Common myeloid progenitor, CD34-positive (primary cell): Measurements from ENCODE around the gene ANGPTL8.

Source experiments
- CTCF ChIA-PET: fragments of 350-600 bp; sonication (Branson Sonifier 250); formaldehyde crosslinking; loops from one replicate; lab custom pipeline; 2021; ENCODE audit warnings: antibody characterized with exemption; lab: Charles Lee
- POLR2A ChIA-PET: fragments of 350-600 bp; sonication (Branson Sonifier 250); formaldehyde crosslinking; loops from one replicate; lab custom pipeline; 2021; ENCODE audit warnings: antibody characterized with exemption; lab: Charles Lee
- DNase-seq, 3 donors: peaks; one replicate each; pipeline versions ENCODE4 v3.0.0 to v3.0.0-alpha.2; 2013
- H3K27ac ChIP-seq, 2 experiments: 1 replicate in 1 of 2; 2 replicates in 1 of 2; pipeline ENCODE4 v1.7.0; 2013; ENCODE audit warnings: inconsistent platforms in 2 of 2, low read length in 2 of 2, mild to moderate bottlenecking in 2 of 2, low read depth in 1 of 2, moderate library complexity in 1 of 2; ENCODE audit not compliant: severe bottlenecking in 2 of 2, insufficient read depth in 1 of 2, poor library complexity in 1 of 2
- H3K27me3 ChIP-seq, 5 experiments: replicated peaks in 2 of 5; 1 replicate in 3 of 5; 2 replicates in 2 of 5; pipeline versions ENCODE4 v1.6.1 to v1.7.0; 2013; ENCODE audit warnings: low read length in 4 of 5, mild to moderate bottlenecking in 2 of 5, moderate library complexity in 2 of 5, inconsistent platforms in 1 of 5; ENCODE audit not compliant: insufficient read depth in 5 of 5, control insufficient read depth in 4 of 5
- H3K36me3 ChIP-seq, 4 experiments: 1 replicate in 2 of 4; 2 replicates in 2 of 4; pipeline versions ENCODE4 v1.6.1 to v1.7.0; 2013; ENCODE audit warnings: low read length in 3 of 4, control low read depth in 1 of 4, mild to moderate bottlenecking in 1 of 4; ENCODE audit not compliant: control insufficient read depth in 4 of 4, insufficient read depth in 4 of 4
- H3K4me1 ChIP-seq, 4 experiments: 1 replicate in 3 of 4; 2 replicates in 1 of 4; pipeline versions ENCODE4 v1.6.1 to v1.7.1; 2013; ENCODE audit warnings: low read length in 3 of 4, mild to moderate bottlenecking in 3 of 4, control low read depth in 1 of 4, inconsistent platforms in 1 of 4, moderate library complexity in 1 of 4; ENCODE audit not compliant: control insufficient read depth in 4 of 4, insufficient read depth in 4 of 4; ENCODE audit errors: control extremely low read depth in 1 of 4
- H3K4me3 ChIP-seq, 7 experiments: 1 replicate in 4 of 7; 2 replicates in 3 of 7; pipeline versions ENCODE4 v1.5.1 to v1.7.0; 2013; ENCODE audit warnings: mild to moderate bottlenecking in 7 of 7, low read length in 6 of 7, moderate library complexity in 6 of 7, inconsistent platforms in 2 of 7, low read depth in 2 of 7, control low read depth in 1 of 7; ENCODE audit not compliant: insufficient read depth in 4 of 7, control insufficient read depth in 1 of 7; ENCODE audit errors: extremely low read depth in 1 of 7
- H3K9me3 ChIP-seq, 5 experiments: 1 replicate in 4 of 5; 2 replicates in 1 of 5; pipeline versions ENCODE4 v1.6.1 to v1.7.1; 2013; ENCODE audit warnings: low read length in 4 of 5, mild to moderate bottlenecking in 2 of 5, inconsistent platforms in 1 of 5, low read depth in 1 of 5, moderate library complexity in 1 of 5; ENCODE audit not compliant: control insufficient read depth in 4 of 5, insufficient read depth in 2 of 5; ENCODE audit errors: control extremely low read depth in 1 of 5
- WGBS: methylation state at CpG from one replicate; pipeline ENCODE4 v1.1.5; 2013; ENCODE audit not compliant: insufficient coverage; 5-methylcytosine and 5-hydroxymethylcytosine counted together

ANGPTL8 gene

GRCh38 chr19:11257846-11258380 lies 18.5 kb downstream of the ANGPTL8 start:
- no peak overlapping the region for H3K4me3 ChIP-seq
- peaks cover 0 to 12% (median 6%) of the 10 kb centered on the region in 4 experiments for H3K4me1 ChIP-seq
- H3K9me3 ChIP-seq: no peaks in the 10 kb centered on the region
- POLR2A ChIA-PET: no interaction called here
- H3K27ac ChIP-seq: no peak overlapping the region
- H3K27me3 ChIP-seq: peaks cover 0 to 16% (median 10%) of the 10 kb centered on the region in 5 experiments
- CTCF ChIA-PET: no interaction called here
- no peak for DNase-seq
- WGBS: 100% methylated on average over 1 of the region's 3 CpGs
- H3K36me3 ChIP-seq: no peaks in the 10 kb centered on the region

- Histone ChIP-seq H3K9me3 (no peaks in the 10 kb centered on the region), H3K27ac (no peak overlapping the region), H3K4me1 (peaks cover 0 to 12% (median 7%) of the 10 kb centered on the region in 4 experiments), H3K4me3 (no peak overlapping the region), H3K36me3 (no peaks in the 10 kb centered on the region), H3K27me3 (peaks cover 0 to 23% (median 17%) of the 10 kb centered on the region in 5 experiments)
- WGBS: 91% methylated on average over 5 of the region's 5 CpGs
- ChIA-PET POLR2A (no interaction called here), CTCF (interaction anchor here (1.0 to 1.5 kb wide), 2 partner anchors 9 to 17 kb away, joined by 3 read pairs; no protein-coding TSS in a partner anchor)
- DNase-seq: no peak
Observed at GRCh38 chr19:11260996-11261395, 21.6 kb downstream of the ANGPTL8 start.

- Histone ChIP-seq H3K36me3 (no peaks in the 10 kb centered on the region), H3K4me3 (peak overlapping the region in 5 of 7 experiments; percentile 23 to 72 (median 57)), H3K27me3 (peaks cover 0 to 21% (median 18%) of the 10 kb centered on the region in 5 experiments), H3K9me3 (no peaks in the 10 kb centered on the region), H3K4me1 (peaks cover 0 to 9% (median 6%) of the 10 kb centered on the region in 4 experiments), H3K27ac (no peak overlapping the region)
- DNase-seq: no peak
- ChIA-PET POLR2A (no interaction called here), CTCF (interaction anchor here (1.5 kb wide), 1 partner anchor 9 kb away, joined by 3 read pairs; no protein-coding TSS in a partner anchor)
- 51% methylated on average over 10 of the region's 18 CpGs for WGBS
Observed at GRCh38 chr19:11261431-11261970, 22.1 kb downstream of the ANGPTL8 start.

- no peaks in the 10 kb centered on the region for H3K9me3 ChIP-seq
- H3K27me3 ChIP-seq: peaks cover 0 to 21% (median 18%) of the 10 kb centered on the region in 5 experiments
- ChIA-PET CTCF (interaction anchor here (1.5 kb wide), 1 partner anchor 10 kb away, joined by 3 read pairs; no protein-coding TSS in a partner anchor), POLR2A (no interaction called here)
- H3K27ac ChIP-seq: no peak within 1 kb of the TSS
- DNase-seq: no peak
- WGBS: 2% methylated on average over 55 of the region's 91 CpGs
- H3K36me3 ChIP-seq: no peaks in the 10 kb centered on the region
- H3K4me1 ChIP-seq: peaks cover 0 to 9% (median 6%) of the 10 kb centered on the region in 4 experiments
- peak within 1 kb of the TSS in 6 of 7 experiments; percentile 19 to 72 (median 50) for H3K4me3 ChIP-seq
Observed at GRCh38 chr19:11261971-11262839, 22.8 kb downstream of the ANGPTL8 start, which contains the start of gene DOCK6. Gene DOCK6, minus strand, starts transcription at chr19:11262524. Its CDS starts 84 bp downstream, at chr19:11262440.

GRCh38 chr19:11263726-11264125 lies 24.3 kb downstream of the ANGPTL8 start:
- peaks cover 0 to 21% (median 18%) of the 10 kb centered on the region in 5 experiments for H3K27me3 ChIP-seq
- H3K4me1 ChIP-seq: peaks cover 0 to 18% (median 11%) of the 10 kb centered on the region in 4 experiments
- H3K36me3 ChIP-seq: no peaks in the 10 kb centered on the region
- no peak overlapping the region for H3K27ac ChIP-seq
- ChIA-PET POLR2A (no interaction called here), CTCF (interaction anchor here (1.1 to 1.5 kb wide), 2 partner anchors 9 to 20 kb away, joined by 3 to 4 read pairs; no protein-coding TSS in a partner anchor)
- no peaks in the 10 kb centered on the region for H3K9me3 ChIP-seq
- no peak overlapping the region for H3K4me3 ChIP-seq
- DNase-seq: no peak
- WGBS: 100% methylated on average over 2 of the region's 6 CpGs

GRCh38 chr19:11264452-11265176 lies 25.2 kb downstream of the ANGPTL8 start:
- H3K27me3 ChIP-seq: peaks cover 0 to 21% (median 18%) of the 10 kb centered on the region in 5 experiments
- H3K4me1 ChIP-seq: peaks cover 0 to 26% (median 19%) of the 10 kb centered on the region in 4 experiments
- 91% methylated on average over 14 of the region's 19 CpGs for WGBS
- H3K4me3 ChIP-seq: no peak overlapping the region
- no peak overlapping the region for H3K27ac ChIP-seq
- DNase-seq: no peak
- CTCF ChIA-PET: interaction anchor here (1.5 kb wide), 2 partner anchors 9 to 19 kb away, joined by 4 to 5 read pairs; no protein-coding TSS in a partner anchor
- POLR2A ChIA-PET: no interaction called here
- no peaks in the 10 kb centered on the region for H3K36me3 ChIP-seq
- no peaks in the 10 kb centered on the region for H3K9me3 ChIP-seq
